Tibial nerve (tissue), 3 donors: ENCODE data around the gene LTBR.

Source experiments
- POLR2A ChIP-seq, 2 donors: fragments of 450-650 bp; IDR thresholded peaks; one replicate each; pipeline ENCODE4 v1.6.1; 2017; ENCODE audit warnings: antibody characterized with exemption in 2 of 2, mild to moderate bottlenecking in 2 of 2, moderate library complexity in 2 of 2
- TF ChIP-seq, protein P1 (sequence below), 5 experiments: fragments of 200-600 bp in 3 of 5; fragments of 450-650 bp in 2 of 5; sonication (generic) in 3 of 5; IDR thresholded peaks; one replicate each; pipeline ENCODE4 v1.5.1; 2016 to 2019; ENCODE audit warnings: antibody characterized with exemption in 5 of 5, mild to moderate bottlenecking in 3 of 5, moderate library complexity in 2 of 5

DNA sequence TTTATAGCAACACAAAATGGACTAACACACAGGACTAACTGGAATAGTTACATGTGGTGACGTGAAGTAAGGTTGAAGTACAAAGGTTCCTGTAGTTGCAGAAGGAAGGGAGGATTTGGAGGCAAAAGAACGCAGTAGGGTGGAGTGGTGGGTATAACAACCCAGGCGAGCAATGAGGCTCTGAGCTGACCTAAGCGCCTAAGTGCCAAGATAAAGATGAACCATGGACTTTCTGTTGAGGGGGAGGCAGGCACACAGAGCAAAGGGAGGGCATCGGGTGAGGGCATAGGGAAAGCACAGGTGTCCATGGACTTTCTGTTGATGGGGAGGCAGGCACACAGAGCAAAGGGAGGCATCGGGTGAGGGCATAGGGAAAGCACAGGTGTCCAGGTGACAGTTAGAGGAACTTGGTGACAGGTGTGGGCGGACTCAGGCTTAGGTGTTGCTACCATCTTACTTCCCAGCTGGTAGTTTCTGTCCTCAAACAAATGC, 23.8 kb upstream of the LTBR start:
- TF ChIP-seq POLR2A (IDR thresholded peaks at IDR 0.05) = no peak
- TF ChIP-seq, protein P1, sequence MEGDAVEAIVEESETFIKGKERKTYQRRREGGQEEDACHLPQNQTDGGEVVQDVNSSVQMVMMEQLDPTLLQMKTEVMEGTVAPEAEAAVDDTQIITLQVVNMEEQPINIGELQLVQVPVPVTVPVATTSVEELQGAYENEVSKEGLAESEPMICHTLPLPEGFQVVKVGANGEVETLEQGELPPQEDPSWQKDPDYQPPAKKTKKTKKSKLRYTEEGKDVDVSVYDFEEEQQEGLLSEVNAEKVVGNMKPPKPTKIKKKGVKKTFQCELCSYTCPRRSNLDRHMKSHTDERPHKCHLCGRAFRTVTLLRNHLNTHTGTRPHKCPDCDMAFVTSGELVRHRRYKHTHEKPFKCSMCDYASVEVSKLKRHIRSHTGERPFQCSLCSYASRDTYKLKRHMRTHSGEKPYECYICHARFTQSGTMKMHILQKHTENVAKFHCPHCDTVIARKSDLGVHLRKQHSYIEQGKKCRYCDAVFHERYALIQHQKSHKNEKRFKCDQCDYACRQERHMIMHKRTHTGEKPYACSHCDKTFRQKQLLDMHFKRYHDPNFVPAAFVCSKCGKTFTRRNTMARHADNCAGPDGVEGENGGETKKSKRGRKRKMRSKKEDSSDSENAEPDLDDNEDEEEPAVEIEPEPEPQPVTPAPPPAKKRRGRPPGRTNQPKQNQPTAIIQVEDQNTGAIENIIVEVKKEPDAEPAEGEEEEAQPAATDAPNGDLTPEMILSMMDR (IDR thresholded peaks at IDR 0.05) = no peak
